ENCODE measurements around the gene SHROOM3. TPM values are rescaled to one million over a fixed set of nuclear protein-coding genes. Genes with fewer than 3 reads are reported as not detected.

SHROOM3 gene
- total and polyA plus RNA-seq, 2 experiments from 2014 or later, result 11.3 to 73.5 TPM

DNA sequence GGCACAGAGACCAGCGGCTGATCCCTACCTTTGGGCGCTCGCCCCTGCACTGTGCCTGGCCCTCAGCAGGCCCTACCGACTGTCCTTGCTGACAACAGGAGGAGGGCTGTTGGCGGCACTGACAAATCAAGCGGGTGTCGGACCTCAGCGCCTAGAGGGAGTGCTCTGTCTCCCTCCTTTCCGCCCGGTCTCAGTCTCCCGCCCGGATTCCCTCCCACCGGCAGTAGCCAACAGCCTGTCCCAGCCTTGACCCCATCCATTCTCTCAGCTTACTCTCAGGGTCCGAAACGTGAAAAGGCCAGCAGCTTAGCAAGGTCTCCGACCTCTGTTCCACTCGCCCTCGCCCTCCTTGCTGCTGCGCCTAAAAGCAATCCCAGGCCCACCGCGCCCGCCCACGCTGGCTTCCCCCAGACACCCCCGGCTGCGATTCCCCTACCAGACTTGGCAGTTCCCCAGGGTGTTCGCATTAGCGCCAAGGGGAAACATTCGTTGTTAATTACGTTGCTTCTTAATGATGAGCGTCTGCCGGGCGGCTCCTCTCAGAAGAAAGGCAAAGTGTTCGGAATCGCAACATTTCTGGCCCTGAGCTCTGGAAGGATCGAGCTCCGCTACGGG lies 366.7 kb downstream of the SHROOM3 start:
- H3K27ac ChIP-seq (ENCODE audit: low read depth), result no peak overlapping the region
- peaks cover 12% of the 10 kb centered on the region for H3K27me3 ChIP-seq (ENCODE audit: insufficient read depth)
- H4K20me1 ChIP-seq (replicated peaks; ENCODE audit: insufficient read depth), result no peaks in the 10 kb centered on the region
- H3K36me3 ChIP-seq (ENCODE audit: insufficient read depth), result no peaks in the 10 kb centered on the region
- H3K9me3 Mint-ChIP-seq, result peaks cover 6% of the 10 kb centered on the region
- H3K27ac Mint-ChIP-seq, result no peak overlapping the region
- H3K4me3 Mint-ChIP-seq, result peak overlapping the region; percentile 72
- H3K4me2 ChIP-seq, result peak overlapping the region; percentile 90
- H3K79me2 ChIP-seq (replicated peaks; ENCODE audit: insufficient read depth), result no peaks in the 10 kb centered on the region
- H3F3A ChIP-seq (replicated peaks; ENCODE audit: low read depth), result no peaks in the 10 kb centered on the region
- H2AFZ ChIP-seq, result peak overlapping the region; percentile 100
- H3K4me3 ChIP-seq, result peak overlapping the region; percentile 66
- peaks cover 29% of the 10 kb centered on the region for H3K4me1 Mint-ChIP-seq
- DNase-seq (ENCODE audit: low spot score) (peak; percentile 64), ATAC-seq (peak; percentile 75)
- peaks cover 24% of the 10 kb centered on the region for H3K4me1 ChIP-seq (ENCODE audit: insufficient read depth)
- no peaks in the 10 kb centered on the region for H3K36me3 Mint-ChIP-seq (ENCODE audit: low read depth)
- no peak for TF ChIP-seq ZNF331 (CRISPR knock-in tag; IDR thresholded peaks at IDR 0.05; ENCODE audit: low read depth)
- TF ChIP-seq REST (IDR thresholded peaks at IDR 0.05; ENCODE audit: unreplicated experiment), result no peak
- 0 out of 4 replicates have a peak, but pooled peaks of 1 of the 2 experiments have one; percentile 10 for TF ChIP-seq CTCF (conservative IDR thresholded peaks at IDR 0.05; ENCODE audit: low read depth in 2 of 2)
- no peak for TF ChIP-seq JUNB (IDR thresholded peaks at IDR 0.05; ENCODE audit: unreplicated experiment)
- TF ChIP-seq ZNF462 (CRISPR knock-in tag; IDR thresholded peaks at IDR 0.05), result no peak
- TF ChIP-seq ZNF114 (CRISPR knock-in tag; IDR thresholded peaks at IDR 0.05), result no peak
- H3K27me3 Mint-ChIP-seq (ENCODE audit: insufficient read depth, low read depth, poor library complexity), result peaks cover 2% of the 10 kb centered on the region
- H3K9me2 ChIP-seq (ENCODE audit: insufficient read depth), result no peaks in the 10 kb centered on the region

Measured in GM23338 (cell line).